ENCODE data around the gene IFIT2.
A peak's percentile ranks its signal among the peaks of the same experiment; 100 is the strongest.

DNA sequence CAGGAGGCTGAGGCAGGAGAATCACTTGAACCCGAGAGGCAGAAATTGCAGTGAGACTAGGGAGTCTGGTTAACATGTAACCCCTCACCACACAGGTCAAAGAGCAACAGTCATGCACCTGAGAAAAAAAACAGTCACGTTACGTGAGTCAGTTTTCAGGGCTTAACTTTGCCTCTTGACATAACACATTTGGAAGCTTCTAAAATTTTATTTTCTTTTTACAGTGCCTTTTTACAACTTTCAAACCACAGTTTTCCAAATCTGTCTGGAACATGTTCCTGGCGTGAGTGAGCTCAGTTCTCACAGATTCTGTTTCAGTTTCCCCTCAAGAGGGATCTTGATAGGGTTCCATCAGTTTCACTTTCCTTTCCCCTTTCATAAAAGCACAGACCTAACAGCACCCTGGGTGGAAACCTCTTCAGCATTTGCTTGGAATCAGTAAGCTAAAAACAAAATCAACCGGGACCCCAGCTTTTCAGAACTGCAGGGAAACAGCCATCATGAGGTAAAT is 30.3 kb downstream of the IFIT2 start:
- no peak for TF ChIP-seq EGR1 (IDR thresholded peaks at IDR 0.05; ENCODE audit: low read depth in 2 of 2)
- TF ChIP-seq, protein P1, sequence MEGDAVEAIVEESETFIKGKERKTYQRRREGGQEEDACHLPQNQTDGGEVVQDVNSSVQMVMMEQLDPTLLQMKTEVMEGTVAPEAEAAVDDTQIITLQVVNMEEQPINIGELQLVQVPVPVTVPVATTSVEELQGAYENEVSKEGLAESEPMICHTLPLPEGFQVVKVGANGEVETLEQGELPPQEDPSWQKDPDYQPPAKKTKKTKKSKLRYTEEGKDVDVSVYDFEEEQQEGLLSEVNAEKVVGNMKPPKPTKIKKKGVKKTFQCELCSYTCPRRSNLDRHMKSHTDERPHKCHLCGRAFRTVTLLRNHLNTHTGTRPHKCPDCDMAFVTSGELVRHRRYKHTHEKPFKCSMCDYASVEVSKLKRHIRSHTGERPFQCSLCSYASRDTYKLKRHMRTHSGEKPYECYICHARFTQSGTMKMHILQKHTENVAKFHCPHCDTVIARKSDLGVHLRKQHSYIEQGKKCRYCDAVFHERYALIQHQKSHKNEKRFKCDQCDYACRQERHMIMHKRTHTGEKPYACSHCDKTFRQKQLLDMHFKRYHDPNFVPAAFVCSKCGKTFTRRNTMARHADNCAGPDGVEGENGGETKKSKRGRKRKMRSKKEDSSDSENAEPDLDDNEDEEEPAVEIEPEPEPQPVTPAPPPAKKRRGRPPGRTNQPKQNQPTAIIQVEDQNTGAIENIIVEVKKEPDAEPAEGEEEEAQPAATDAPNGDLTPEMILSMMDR (IDR thresholded peaks at IDR 0.05; ENCODE audit: low read depth, low read length, missing input control): no peak
- TF ChIP-seq, protein P2, sequence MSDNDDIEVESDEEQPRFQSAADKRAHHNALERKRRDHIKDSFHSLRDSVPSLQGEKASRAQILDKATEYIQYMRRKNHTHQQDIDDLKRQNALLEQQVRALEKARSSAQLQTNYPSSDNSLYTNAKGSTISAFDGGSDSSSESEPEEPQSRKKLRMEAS (IDR thresholded peaks at IDR 0.05): peak; percentile 9
- TF ChIP-seq, protein P3, sequence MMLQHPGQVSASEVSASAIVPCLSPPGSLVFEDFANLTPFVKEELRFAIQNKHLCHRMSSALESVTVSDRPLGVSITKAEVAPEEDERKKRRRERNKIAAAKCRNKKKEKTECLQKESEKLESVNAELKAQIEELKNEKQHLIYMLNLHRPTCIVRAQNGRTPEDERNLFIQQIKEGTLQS (IDR thresholded peaks at IDR 0.05): no peak
- peak; percentile 47 for TF ChIP-seq SP1 (IDR thresholded peaks at IDR 0.05)
- peak; percentile 73 for TF ChIP-seq NR2F2 (IDR thresholded peaks at IDR 0.05)
- TF ChIP-seq, protein P4, sequence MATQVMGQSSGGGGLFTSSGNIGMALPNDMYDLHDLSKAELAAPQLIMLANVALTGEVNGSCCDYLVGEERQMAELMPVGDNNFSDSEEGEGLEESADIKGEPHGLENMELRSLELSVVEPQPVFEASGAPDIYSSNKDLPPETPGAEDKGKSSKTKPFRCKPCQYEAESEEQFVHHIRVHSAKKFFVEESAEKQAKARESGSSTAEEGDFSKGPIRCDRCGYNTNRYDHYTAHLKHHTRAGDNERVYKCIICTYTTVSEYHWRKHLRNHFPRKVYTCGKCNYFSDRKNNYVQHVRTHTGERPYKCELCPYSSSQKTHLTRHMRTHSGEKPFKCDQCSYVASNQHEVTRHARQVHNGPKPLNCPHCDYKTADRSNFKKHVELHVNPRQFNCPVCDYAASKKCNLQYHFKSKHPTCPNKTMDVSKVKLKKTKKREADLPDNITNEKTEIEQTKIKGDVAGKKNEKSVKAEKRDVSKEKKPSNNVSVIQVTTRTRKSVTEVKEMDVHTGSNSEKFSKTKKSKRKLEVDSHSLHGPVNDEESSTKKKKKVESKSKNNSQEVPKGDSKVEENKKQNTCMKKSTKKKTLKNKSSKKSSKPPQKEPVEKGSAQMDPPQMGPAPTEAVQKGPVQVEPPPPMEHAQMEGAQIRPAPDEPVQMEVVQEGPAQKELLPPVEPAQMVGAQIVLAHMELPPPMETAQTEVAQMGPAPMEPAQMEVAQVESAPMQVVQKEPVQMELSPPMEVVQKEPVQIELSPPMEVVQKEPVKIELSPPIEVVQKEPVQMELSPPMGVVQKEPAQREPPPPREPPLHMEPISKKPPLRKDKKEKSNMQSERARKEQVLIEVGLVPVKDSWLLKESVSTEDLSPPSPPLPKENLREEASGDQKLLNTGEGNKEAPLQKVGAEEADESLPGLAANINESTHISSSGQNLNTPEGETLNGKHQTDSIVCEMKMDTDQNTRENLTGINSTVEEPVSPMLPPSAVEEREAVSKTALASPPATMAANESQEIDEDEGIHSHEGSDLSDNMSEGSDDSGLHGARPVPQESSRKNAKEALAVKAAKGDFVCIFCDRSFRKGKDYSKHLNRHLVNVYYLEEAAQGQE (IDR thresholded peaks at IDR 0.05): no peak
- no peak for TF ChIP-seq GABPA (IDR thresholded peaks at IDR 0.05 in 1 of 2, conservative IDR thresholded peaks at IDR 0.05 in 1 of 2)
- TF ChIP-seq YY1 (IDR thresholded peaks at IDR 0.05): peak; percentile 56
- peak; percentile 47 to 60 for TF ChIP-seq RXRA (IDR thresholded peaks at IDR 0.05)
- TF ChIP-seq FOXA2 (IDR thresholded peaks at IDR 0.05): no peak
- TF ChIP-seq RAD21 (IDR thresholded peaks at IDR 0.05): peak; percentile 37 to 47
- TF ChIP-seq JUND (IDR thresholded peaks at IDR 0.05): peak in 1 of 2 donors; percentile 49

Data from liver (tissue), 3 donors.